Psoas muscle (tissue), 8 donors: ENCODE measurements around the gene TTBK2. TPM values are rescaled to one million over a fixed set of nuclear protein-coding genes. Genes with fewer than 3 reads are reported as not detected.

Experiments
- ATAC-seq, 4 donors: fragments of 200-7000 bp; cut with Tn5 transposase; one replicate each; pipeline ENCODE4 v1.9.1; 2020; ENCODE audit warnings: moderate library complexity in 3 of 4, mild to moderate bottlenecking in 2 of 4
- DNase-seq, 2 donors: peaks; one replicate each; pipeline ENCODE4 v3.0.0-alpha.2; 2020
- H3K27ac ChIP-seq: fragments of 200-600 bp; one replicate; pipeline ENCODE4 v1.8.0; 2022
- H3K27me3 ChIP-seq, 3 donors: fragments of 200-600 bp in 1 of 3; one replicate each; pipeline versions ENCODE4 v1.6.1 to v1.8.0; 2013 to 2022; ENCODE audit warnings: low read length in 2 of 3, mild to moderate bottlenecking in 2 of 3, moderate library complexity in 1 of 3; ENCODE audit not compliant: insufficient read depth in 3 of 3
- H3K36me3 ChIP-seq, 2 donors: fragments of 200-600 bp in 1 of 2; one replicate each; pipeline versions ENCODE4 v1.6.1 to v1.8.0; 2013 to 2022; ENCODE audit warnings: low read depth in 1 of 2, mild to moderate bottlenecking in 1 of 2, moderate library complexity in 1 of 2; ENCODE audit not compliant: insufficient read depth in 1 of 2
- H3K4me1 ChIP-seq: fragments of 200-600 bp; one replicate; pipeline ENCODE4 v1.8.0; 2022
- H3K4me3 ChIP-seq: fragments of 200-600 bp; one replicate; pipeline ENCODE4 v1.8.0; 2022; ENCODE audit warnings: mild to moderate bottlenecking
- H3K9me3 ChIP-seq: fragments of 200-600 bp; one replicate; pipeline ENCODE4 v1.8.0; 2022
- WGBS, 3 donors: extraction: QIAGEN DNeasy Blood & Tissue Kit; methylation state at CpG; one replicate each; pipeline versions ENCODE4 v1.1.6 to v1.1.7; 2013; 5-methylcytosine and 5-hydroxymethylcytosine counted together
- intact Hi-C, 2 donors: fragments of 100-400 bp; cut with DNase I; formaldehyde crosslinking; loops; one replicate each; pipeline versions ENCODE4 v1.11.0 to v1.14.2; 2022
- polyA plus RNA-seq, 3 donors: library from polyadenylated mRNA; stranded (reverse); fragments of 200-250 nt; gene quantifications; one replicate each; pipeline ENCODE4 v1.2.3, GENCODE V29; 2013
- total RNA-seq, 4 donors: library from RNA; stranded (reverse); fragmentation: NEBNext Ultra II Directional in 2 of 4; extraction: Animal tissue kit (Norgen Biotek cat#: 25700) in 2 of 4; gene quantifications; one replicate each; pipeline versions ENCODE4 v1.2.1 to v1.2.4, GENCODE V29; 2021 to 2023
- TF ChIP-seq, protein P1 (sequence below): fragments of 200-600 bp; IDR thresholded peaks from one replicate; pipeline ENCODE4 v1.8.0; 2022; ENCODE audit warnings: antibody characterized with exemption
- donor health status: healthy with polysubstance abuse.
- donor health status: DM: no; HTN: no; CAD: no; lungs with moderate emphysema.
- donor health status: Bipolar disorder and iron deficiency.
- donor health status: healthy.
- donor health status: DM: yes; HTN: yes; CAD: no.
- donor health status: DM: no; HTN: no; CAD: no.
- donor health status: DM: no; HTN: no; CAD: no.
- donor health status: DM: yes; HTN: yes; CAD: no.

TTBK2 gene
- total and polyA plus RNA-seq, 7 donors, result 1.4 to 23.0 (median 15.8) TPM

DNA sequence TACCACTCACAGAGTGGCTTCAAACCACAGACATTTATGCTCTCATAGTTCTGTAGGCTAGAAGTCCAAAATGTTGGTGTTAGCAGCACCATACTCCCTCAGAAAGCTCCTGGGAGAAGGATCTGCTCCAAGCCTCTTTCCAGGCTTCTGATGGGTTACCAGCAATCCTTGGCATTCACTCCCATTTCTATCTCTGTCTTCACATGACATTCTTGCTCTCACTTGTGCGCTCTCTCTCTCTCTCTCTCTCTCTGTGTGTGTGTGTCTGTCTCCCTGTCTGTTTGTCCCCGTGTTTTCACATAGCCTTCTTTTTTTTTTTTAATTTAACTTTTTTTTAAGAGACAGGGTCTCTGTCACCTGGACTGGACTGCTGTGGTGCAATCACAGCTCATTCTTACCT, 209.9 kb downstream of the TTBK2 start:
- Histone ChIP-seq H3K36me3 (no peaks in the 10 kb centered on the region), H3K27ac (no peak overlapping the region), H3K4me1 (no peaks in the 10 kb centered on the region), H3K9me3 (no peaks in the 10 kb centered on the region), H3K4me3 (no peak overlapping the region), H3K27me3 (no peaks in the 10 kb centered on the region)
- intact Hi-C loops, result no loop called here
- 63 to 83% (median 77%) methylated on average over 2 of the region's 2 CpGs for WGBS, 3 donors
- ATAC-seq, result no peak
- no peak for DNase-seq
- TF ChIP-seq, protein P1, sequence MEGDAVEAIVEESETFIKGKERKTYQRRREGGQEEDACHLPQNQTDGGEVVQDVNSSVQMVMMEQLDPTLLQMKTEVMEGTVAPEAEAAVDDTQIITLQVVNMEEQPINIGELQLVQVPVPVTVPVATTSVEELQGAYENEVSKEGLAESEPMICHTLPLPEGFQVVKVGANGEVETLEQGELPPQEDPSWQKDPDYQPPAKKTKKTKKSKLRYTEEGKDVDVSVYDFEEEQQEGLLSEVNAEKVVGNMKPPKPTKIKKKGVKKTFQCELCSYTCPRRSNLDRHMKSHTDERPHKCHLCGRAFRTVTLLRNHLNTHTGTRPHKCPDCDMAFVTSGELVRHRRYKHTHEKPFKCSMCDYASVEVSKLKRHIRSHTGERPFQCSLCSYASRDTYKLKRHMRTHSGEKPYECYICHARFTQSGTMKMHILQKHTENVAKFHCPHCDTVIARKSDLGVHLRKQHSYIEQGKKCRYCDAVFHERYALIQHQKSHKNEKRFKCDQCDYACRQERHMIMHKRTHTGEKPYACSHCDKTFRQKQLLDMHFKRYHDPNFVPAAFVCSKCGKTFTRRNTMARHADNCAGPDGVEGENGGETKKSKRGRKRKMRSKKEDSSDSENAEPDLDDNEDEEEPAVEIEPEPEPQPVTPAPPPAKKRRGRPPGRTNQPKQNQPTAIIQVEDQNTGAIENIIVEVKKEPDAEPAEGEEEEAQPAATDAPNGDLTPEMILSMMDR, result no peak

DNA sequence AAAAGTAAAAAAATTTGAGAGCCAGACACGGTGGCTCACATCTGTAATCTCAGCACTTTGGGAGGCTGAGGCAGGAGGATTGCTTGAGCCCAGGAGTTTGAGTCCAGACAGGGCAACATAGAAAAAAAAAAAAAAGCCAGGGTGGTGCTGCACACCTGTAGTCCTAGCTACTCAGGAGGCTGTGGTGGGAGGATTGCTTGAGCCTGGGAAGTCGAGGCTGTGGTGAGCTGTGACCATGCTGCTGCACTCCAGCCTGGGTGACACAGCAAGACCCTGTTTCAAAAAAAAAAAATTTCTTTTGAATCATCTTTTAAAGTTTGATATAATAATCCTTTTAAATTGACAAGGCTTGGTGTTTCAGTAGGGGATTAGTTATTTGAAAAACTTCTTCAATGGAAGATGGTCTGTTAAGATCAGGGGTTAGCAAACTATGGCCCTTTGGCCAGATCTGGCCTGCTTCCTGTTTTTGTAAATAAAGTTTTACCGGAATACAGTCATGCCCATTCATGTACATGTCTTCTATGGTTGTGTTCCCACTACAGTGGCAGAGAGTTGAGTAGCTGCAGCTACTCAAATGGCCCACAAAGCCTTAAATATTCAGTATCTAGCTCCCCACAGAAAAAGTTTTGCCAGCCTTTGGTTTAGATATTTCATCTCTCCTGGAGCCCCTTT, 212.6 kb downstream of the TTBK2 start:
- H3K27ac ChIP-seq, result no peak overlapping the region
- no peak for DNase-seq
- TF ChIP-seq, protein P1, result no peak
- H3K9me3 ChIP-seq, result no peaks in the 10 kb centered on the region
- H3K36me3 ChIP-seq, result no peaks in the 10 kb centered on the region
- no peak for ATAC-seq
- H3K4me3 ChIP-seq, result no peak overlapping the region
- H3K27me3 ChIP-seq, result no peaks in the 10 kb centered on the region
- WGBS, 3 donors, result 76 to 90% (median 85%) methylated on average over 3 of the region's 3 CpGs
- intact Hi-C loops, result loop anchor here in 1 of 2 donors (10.0 kb wide), 1 partner anchor 497 kb away; no protein-coding TSS in a partner anchor
- no peaks in the 10 kb centered on the region for H3K4me1 ChIP-seq

DNA sequence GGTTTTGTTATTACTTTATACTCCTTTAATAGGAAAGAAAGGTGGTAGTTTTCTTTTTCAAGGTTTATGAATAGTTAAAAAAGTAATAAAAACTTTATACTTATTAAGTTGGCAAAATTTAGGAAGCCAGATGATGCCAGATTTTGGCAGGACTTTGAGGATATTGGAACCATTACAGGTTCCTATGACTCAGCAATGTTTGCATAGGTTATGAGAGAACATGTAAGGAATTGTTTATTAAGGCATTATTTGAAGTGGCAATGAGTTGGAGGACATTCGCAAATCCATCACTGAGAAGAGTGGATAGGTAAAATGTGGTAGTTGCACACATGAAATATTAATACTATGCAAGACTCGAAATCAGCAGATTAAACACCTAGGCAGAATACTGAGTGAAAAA, 213.5 kb downstream of the TTBK2 start:
- no peak for ATAC-seq
- WGBS, 3 donors, result 92 to 97% (median 94%) methylated on average over 2 of the region's 2 CpGs

DNA sequence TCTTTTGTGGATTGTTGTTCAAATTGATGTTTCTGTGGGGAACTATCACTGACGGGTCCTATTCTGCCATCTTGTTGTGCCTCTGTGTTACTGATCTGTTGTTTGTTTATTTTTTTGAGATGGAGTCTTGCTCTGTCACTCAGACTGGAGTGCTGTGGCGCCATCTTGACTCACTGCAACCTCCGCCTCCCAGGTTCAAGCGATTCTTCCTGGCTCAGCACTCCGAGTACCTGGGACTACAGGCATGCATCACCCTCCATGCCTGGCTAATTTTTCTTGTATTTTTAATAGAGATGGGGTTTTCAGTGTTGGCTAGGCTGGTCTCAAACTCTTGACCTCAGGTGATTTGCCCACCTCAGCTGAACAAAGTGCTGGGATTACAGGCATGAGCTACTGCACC, 215.2 kb downstream of the TTBK2 start:
- Histone ChIP-seq H3K36me3 (no peaks in the 10 kb centered on the region), H3K27ac (no peak overlapping the region), H3K27me3 (no peaks in the 10 kb centered on the region), H3K4me1 (no peaks in the 10 kb centered on the region), H3K9me3 (peaks cover 7% of the 10 kb centered on the region), H3K4me3 (no peak overlapping the region)
- ATAC-seq, result no peak
- DNase-seq, result no peak
- intact Hi-C loops, result loop anchor here (2.0 to 10.0 kb wide), 2 partner anchors 221 to 499 kb away; no protein-coding TSS in a partner anchor
- TF ChIP-seq, protein P1, result no peak
- WGBS, 3 donors, result 95 to 97% (median 97%) methylated on average over 5 of the region's 5 CpGs

More for the DNA sequence above, 213.5 kb downstream of the TTBK2 start:
- DNase-seq, result no peak
- H3K36me3 ChIP-seq, result no peaks in the 10 kb centered on the region
- no peaks in the 10 kb centered on the region for H3K9me3 ChIP-seq
- H3K4me3 ChIP-seq, result no peak overlapping the region
- H3K4me1 ChIP-seq, result no peaks in the 10 kb centered on the region
- no peaks in the 10 kb centered on the region for H3K27me3 ChIP-seq
- intact Hi-C loops, result loop anchor here in 1 of 2 donors (10.0 kb wide), 1 partner anchor 498 kb away; no protein-coding TSS in a partner anchor
- TF ChIP-seq, protein P1, result no peak
- no peak overlapping the region for H3K27ac ChIP-seq
